ENCODE data around the gene MPHOSPH9. TPM values are rescaled to one million over a fixed set of nuclear protein-coding genes. Genes with fewer than 3 reads are reported as not detected.

MPHOSPH9 gene
- total RNA-seq, 1 experiment from 2014 or later, result 47.5 TPM

- H3K27ac Mint-ChIP-seq, result 0 out of 2 replicates have a peak overlapping the region, but pooled peaks have one; percentile 17
- no peaks in the 10 kb centered on the region for H3K36me3 Mint-ChIP-seq
- TF ChIP-seq EMX1 (CRISPR knock-in tag; IDR thresholded peaks at IDR 0.05) (no peak), ELF4 (CRISPR knock-in tag; IDR thresholded peaks at IDR 0.05; ENCODE audit: low read depth) (no peak), USF2 (CRISPR knock-in tag; IDR thresholded peaks at IDR 0.05) (no peak), TEAD1 (CRISPR knock-in tag; IDR thresholded peaks at IDR 0.05) (no peak), STAT6 (CRISPR knock-in tag; conservative IDR thresholded peaks at IDR 0.05; ENCODE audit: low read depth) (no peak), ZNF317 (CRISPR knock-in tag; IDR thresholded peaks at IDR 0.05; ENCODE audit: borderline replicate concordance, low read depth) (no peak), MXD4 (CRISPR knock-in tag; IDR thresholded peaks at IDR 0.05; ENCODE audit: borderline replicate concordance) (no peak), NFYB (CRISPR knock-in tag; conservative IDR thresholded peaks at IDR 0.05; ENCODE audit: low read depth) (no peak), USF1 (CRISPR knock-in tag; IDR thresholded peaks at IDR 0.05) (no peak), SMAD3 (CRISPR knock-in tag; IDR thresholded peaks at IDR 0.05; ENCODE audit: borderline replicate concordance) (no peak), ZNF425 (CRISPR knock-in tag; conservative IDR thresholded peaks at IDR 0.05) (no peak), RELA (CRISPR knock-in tag; IDR thresholded peaks at IDR 0.05; ENCODE audit: borderline replicate concordance) (no peak), MYBL2 (CRISPR knock-in tag; IDR thresholded peaks at IDR 0.05) (no peak), KAT7 (CRISPR knock-in tag; IDR thresholded peaks at IDR 0.05; ENCODE audit: borderline replicate concordance) (no peak), MAX (CRISPR knock-in tag; IDR thresholded peaks at IDR 0.05) (no peak)
- H3K9me3 Mint-ChIP-seq, result no peaks in the 10 kb centered on the region
- H3K27me3 Mint-ChIP-seq (ENCODE audit: low read depth), result no peaks in the 10 kb centered on the region; the same call in 1 of the 2 replicates
- ATAC-seq, result no peak
- H3K4me3 Mint-ChIP-seq, result no peak overlapping the region
- POLR2A ChIA-PET, result no interaction called here
- H3K4me1 Mint-ChIP-seq, result peaks cover 59% of the 10 kb centered on the region
- no peak for DNase-seq (ENCODE audit: low spot score)
- CTCF ChIA-PET, result interaction anchor here (0.6 to 1.3 kb wide), 4 partner anchors 20 to 131 kb away, joined by 3 to 5 read pairs (median 4); no protein-coding TSS in a partner anchor
Observed at GRCh38 chr12:123106640-123107359, 126.1 kb downstream of the MPHOSPH9 start.

- Mint-ChIP-seq H3K4me1 (peaks cover 67% of the 10 kb centered on the region), H3K27me3 (ENCODE audit: low read depth) (no peaks in the 10 kb centered on the region; the same call in 1 of the 2 replicates), H3K4me3 (no peak overlapping the region; the same call in 1 of the 2 replicates), H3K27ac (peak overlapping the region; percentile 55), H3K36me3 (no peaks in the 10 kb centered on the region), H3K9me3 (no peaks in the 10 kb centered on the region)
- TF ChIP-seq TP53 (CRISPR knock-in tag; IDR thresholded peaks at IDR 0.05) (no peak), ZNF423 (CRISPR knock-in tag; IDR thresholded peaks at IDR 0.05) (peak; percentile 97)
- CTCF ChIA-PET, result interaction anchor here (1.2 to 1.6 kb wide), 3 partner anchors 42 to 238 kb away, joined by 3 to 4 read pairs (median 4); no protein-coding TSS in a partner anchor
- POLR2A ChIA-PET, result interaction anchor here (1.1 kb wide), 1 partner anchor 14 kb away, joined by 4 read pairs; no protein-coding TSS in a partner anchor
- ATAC-seq (peak; percentile 14; the same call in 1 of the 2 replicates), DNase-seq (ENCODE audit: low spot score) (peak; percentile 34)
Observed at GRCh38 chr12:123105211-123105826, 127.6 kb downstream of the MPHOSPH9 start.
